Neural progenitor cell (in vitro differentiated cells): ENCODE data around the gene GOPC.

Experiments
- EZH2 ChIP-seq: fragments of 200-600 bp; sonication (generic); IDR thresholded peaks from 2 replicates; pipeline ENCODE4 v1.6.1; 2017; ENCODE audit warnings: antibody characterized with exemption, mild to moderate bottlenecking, moderate library complexity
- TF ChIP-seq, protein P1 (sequence below): fragments of 200-600 bp; sonication (generic); IDR thresholded peaks from 2 replicates; pipeline ENCODE4 v1.5.1; 2017; ENCODE audit warnings: antibody characterized with exemption, mild to moderate bottlenecking

- TF ChIP-seq, protein P1, sequence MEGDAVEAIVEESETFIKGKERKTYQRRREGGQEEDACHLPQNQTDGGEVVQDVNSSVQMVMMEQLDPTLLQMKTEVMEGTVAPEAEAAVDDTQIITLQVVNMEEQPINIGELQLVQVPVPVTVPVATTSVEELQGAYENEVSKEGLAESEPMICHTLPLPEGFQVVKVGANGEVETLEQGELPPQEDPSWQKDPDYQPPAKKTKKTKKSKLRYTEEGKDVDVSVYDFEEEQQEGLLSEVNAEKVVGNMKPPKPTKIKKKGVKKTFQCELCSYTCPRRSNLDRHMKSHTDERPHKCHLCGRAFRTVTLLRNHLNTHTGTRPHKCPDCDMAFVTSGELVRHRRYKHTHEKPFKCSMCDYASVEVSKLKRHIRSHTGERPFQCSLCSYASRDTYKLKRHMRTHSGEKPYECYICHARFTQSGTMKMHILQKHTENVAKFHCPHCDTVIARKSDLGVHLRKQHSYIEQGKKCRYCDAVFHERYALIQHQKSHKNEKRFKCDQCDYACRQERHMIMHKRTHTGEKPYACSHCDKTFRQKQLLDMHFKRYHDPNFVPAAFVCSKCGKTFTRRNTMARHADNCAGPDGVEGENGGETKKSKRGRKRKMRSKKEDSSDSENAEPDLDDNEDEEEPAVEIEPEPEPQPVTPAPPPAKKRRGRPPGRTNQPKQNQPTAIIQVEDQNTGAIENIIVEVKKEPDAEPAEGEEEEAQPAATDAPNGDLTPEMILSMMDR: no peak
- TF ChIP-seq EZH2: no peak
Observed at GRCh38 chr6:117546674-117547073, 55.6 kb downstream of the GOPC start.
